ENCODE results near the gene TMTC1. TPM values are rescaled to one million over a fixed set of nuclear protein-coding genes. Genes with fewer than 3 reads are reported as not detected.

Gene TMTC1
- total RNA-seq, 3 donors from 2014 or later (not counting 1 experiment from before 2014, with no cell fraction given): 0.18 to 2.0 (median 0.50) TPM

DNA sequence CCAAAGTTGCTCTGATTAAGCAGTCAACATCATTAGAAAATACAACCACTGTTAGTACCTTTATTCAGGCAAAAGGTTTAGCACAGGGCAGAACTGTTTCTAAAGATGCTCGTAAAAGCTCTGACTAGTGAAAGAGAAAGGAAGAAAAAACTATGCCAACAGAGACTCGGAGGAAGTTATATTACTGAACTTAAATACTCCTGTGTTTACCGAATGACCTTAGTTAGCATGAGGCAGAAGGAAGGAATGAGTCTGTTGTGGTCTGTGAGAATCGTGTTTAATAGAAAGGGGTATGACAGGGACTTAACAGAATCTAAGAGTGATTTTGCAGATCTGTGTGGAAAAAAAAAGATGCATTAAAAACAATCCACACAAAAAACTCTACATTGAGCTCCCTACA lies 202.1 kb downstream of the TMTC1 start:
- no peaks in the 10 kb centered on the region for H3K36me3 Mint-ChIP-seq
- intact Hi-C loops (cut with micrococcal nuclease): no loop called here
- Histone ChIP-seq H3K4me3 (ENCODE audit: low read length) (no peak overlapping the region), H3K27me3 (ENCODE audit: control insufficient read depth, insufficient read depth, low read length) (no peaks in the 10 kb centered on the region), H3K36me3 (ENCODE audit: control insufficient read depth, insufficient read depth, low read length) (no peaks in the 10 kb centered on the region), H3K27ac (ENCODE audit: low read length) (no peak overlapping the region), H3K4me1 (ENCODE audit: control insufficient read depth, insufficient read depth, low read length) (no peaks in the 10 kb centered on the region), H3K9me3 (ENCODE audit: control insufficient read depth, insufficient read depth, low read length) (no peaks in the 10 kb centered on the region)
- no peak overlapping the region for H3K27ac Mint-ChIP-seq
- no peak for TF ChIP-seq CTCF (IDR thresholded peaks at IDR 0.05)
- DNase-seq (no peak), ATAC-seq (no peak)
- H3K9me3 Mint-ChIP-seq: no peaks in the 10 kb centered on the region
- H3K27me3 Mint-ChIP-seq (ENCODE audit: low read depth in 2 of 2): no peaks in the 10 kb centered on the region
- no peak overlapping the region for H3K4me3 Mint-ChIP-seq
- WGBS (ENCODE audit: insufficient coverage): 28% methylated on average over 3 of the region's 4 CpGs
- peaks cover 0 to 3% of the 10 kb centered on the region in 2 donors for H3K4me1 Mint-ChIP-seq

DNA sequence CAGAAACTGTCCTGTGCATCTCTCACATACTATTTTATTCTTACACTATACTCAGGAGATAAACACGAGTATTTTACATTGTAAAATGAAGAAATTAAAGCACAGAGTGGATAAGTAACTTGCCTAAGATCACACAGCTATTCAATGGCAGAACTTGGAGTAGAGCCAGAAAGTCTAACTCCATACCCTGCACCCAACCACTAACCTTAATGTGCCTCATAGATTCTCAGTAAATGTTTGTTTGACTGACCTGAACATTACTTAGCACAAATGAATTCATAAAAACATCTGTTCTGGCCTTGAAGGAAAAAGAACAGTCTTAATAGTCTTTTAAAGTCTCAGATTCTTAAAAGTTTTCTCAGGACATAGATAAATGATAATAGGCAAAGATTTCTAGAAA lies 202.8 kb downstream of the TMTC1 start:
- Histone ChIP-seq H3K4me3 (ENCODE audit: low read length) (no peak overlapping the region), H3K36me3 (ENCODE audit: control insufficient read depth, insufficient read depth, low read length) (no peaks in the 10 kb centered on the region), H3K27me3 (ENCODE audit: control insufficient read depth, insufficient read depth, low read length) (no peaks in the 10 kb centered on the region), H3K4me1 (ENCODE audit: control insufficient read depth, insufficient read depth, low read length) (no peaks in the 10 kb centered on the region), H3K9me3 (ENCODE audit: control insufficient read depth, insufficient read depth, low read length) (no peaks in the 10 kb centered on the region), H3K27ac (ENCODE audit: low read length) (no peak overlapping the region)
- intact Hi-C loops (cut with micrococcal nuclease): no loop called here
- ATAC-seq (no peak), DNase-seq (no peak)
- no CpG with 5 or more reads among the region's 1 CpG for WGBS (ENCODE audit: insufficient coverage)
- Mint-ChIP-seq H3K4me3 (no peak overlapping the region), H3K27ac (no peak overlapping the region), H3K4me1 (peaks cover 0 to 3% of the 10 kb centered on the region in 2 donors), H3K36me3 (no peaks in the 10 kb centered on the region), H3K27me3 (ENCODE audit: low read depth in 2 of 2) (no peaks in the 10 kb centered on the region), H3K9me3 (no peaks in the 10 kb centered on the region)
- no peak for TF ChIP-seq CTCF (IDR thresholded peaks at IDR 0.05)

GRCh38 chr12:29578731-29579130 lies 205.0 kb downstream of the TMTC1 start:
- no peak overlapping the region for H3K27ac Mint-ChIP-seq
- no peaks in the 10 kb centered on the region for H3K9me3 Mint-ChIP-seq
- Histone ChIP-seq H3K27ac (ENCODE audit: low read length) (no peak overlapping the region), H3K4me3 (ENCODE audit: low read length) (no peak overlapping the region), H3K9me3 (ENCODE audit: control insufficient read depth, insufficient read depth, low read length) (no peaks in the 10 kb centered on the region), H3K36me3 (ENCODE audit: control insufficient read depth, insufficient read depth, low read length) (no peaks in the 10 kb centered on the region), H3K27me3 (ENCODE audit: control insufficient read depth, insufficient read depth, low read length) (no peaks in the 10 kb centered on the region), H3K4me1 (ENCODE audit: control insufficient read depth, insufficient read depth, low read length) (no peaks in the 10 kb centered on the region)
- H3K27me3 Mint-ChIP-seq (ENCODE audit: low read depth in 2 of 2): no peaks in the 10 kb centered on the region
- DNase-seq (no peak), ATAC-seq (no peak)
- TF ChIP-seq CTCF (IDR thresholded peaks at IDR 0.05): no peak
- H3K36me3 Mint-ChIP-seq: no peaks in the 10 kb centered on the region
- intact Hi-C loops (cut with micrococcal nuclease): no loop called here
- H3K4me1 Mint-ChIP-seq: peaks cover 0 to 3% of the 10 kb centered on the region in 2 donors
- WGBS (ENCODE audit: insufficient coverage): 65% methylated on average over 2 of the region's 3 CpGs
- H3K4me3 Mint-ChIP-seq: no peak overlapping the region

GRCh38 chr12:29578070-29578469 lies 205.7 kb downstream of the TMTC1 start:
- no peaks in the 10 kb centered on the region for H3K36me3 Mint-ChIP-seq

More at GRCh38 chr12:29578070-29578469, 205.7 kb downstream of the TMTC1 start:
- H3K9me3 ChIP-seq (ENCODE audit: control insufficient read depth, insufficient read depth, low read length): no peaks in the 10 kb centered on the region
- Mint-ChIP-seq H3K9me3 (no peaks in the 10 kb centered on the region), H3K4me1 (peaks cover 0 to 3% of the 10 kb centered on the region in 2 donors), H3K27ac (no peak overlapping the region), H3K4me3 (no peak overlapping the region), H3K27me3 (ENCODE audit: low read depth in 2 of 2) (peaks cover 0 to 3% of the 10 kb centered on the region in 2 donors)
- TF ChIP-seq CTCF (IDR thresholded peaks at IDR 0.05): no peak
- no peaks in the 10 kb centered on the region for H3K36me3 ChIP-seq (ENCODE audit: control insufficient read depth, insufficient read depth, low read length)
- H3K27ac ChIP-seq (ENCODE audit: low read length): no peak overlapping the region
- intact Hi-C loops (cut with micrococcal nuclease): no loop called here
- no peaks in the 10 kb centered on the region for H3K27me3 ChIP-seq (ENCODE audit: control insufficient read depth, insufficient read depth, low read length)
- WGBS (ENCODE audit: insufficient coverage): 13% methylated on average over 1 of the region's 1 CpG
- H3K4me3 ChIP-seq (ENCODE audit: low read length): no peak overlapping the region
- no peak for ATAC-seq
- no peak for DNase-seq
- H3K4me1 ChIP-seq (ENCODE audit: control insufficient read depth, insufficient read depth, low read length): no peaks in the 10 kb centered on the region
